Hepatocyte (in vitro differentiated cells): Measurements from ENCODE around the gene ROR1.

Experiments used
- CTCF ChIP-seq: fragments of 200-600 bp; sonication (generic); IDR thresholded peaks from 2 replicates; pipeline ENCODE4 v1.5.1; 2016; ENCODE audit warnings: antibody characterized with exemption, mild to moderate bottlenecking; ENCODE audit not compliant: poor library complexity
- EZH2 ChIP-seq: fragments of 200-600 bp; sonication (generic); IDR thresholded peaks from 2 replicates; pipeline ENCODE4 v1.6.1; 2016; ENCODE audit warnings: antibody characterized with exemption, mild to moderate bottlenecking, borderline replicate concordance

DNA sequence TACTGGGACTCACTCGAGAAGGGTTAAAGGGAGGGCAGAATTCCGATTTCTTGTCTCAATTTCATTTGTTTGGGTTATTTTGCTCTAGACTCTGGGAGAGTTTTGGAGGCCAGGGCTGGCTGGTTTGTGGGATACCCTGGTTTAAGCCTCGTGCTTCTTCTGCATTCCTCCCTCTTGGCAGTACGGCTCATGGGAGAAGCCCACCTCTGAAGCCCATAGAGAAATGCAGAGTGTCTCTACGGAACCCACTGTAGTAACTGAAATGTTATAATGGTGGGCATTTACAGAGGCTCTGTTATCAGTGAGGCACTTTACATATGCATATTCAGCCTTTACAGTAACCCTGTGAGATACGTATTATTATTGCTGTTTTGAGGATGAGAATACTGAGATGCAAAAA, 43.9 kb downstream of the ROR1 start:
- no peak for TF ChIP-seq CTCF
- TF ChIP-seq EZH2 = no peak
